Activated CD4-positive, alpha-beta T cell treated with anti-CD3 and anti-CD28 coated beads for 36 hours (primary cell): ENCODE measurements around the gene DSG2. TPM values are rescaled to one million over a fixed set of nuclear protein-coding genes. Genes with fewer than 3 reads are reported as not detected.

Experiments used
- ATAC-seq: fragments of 200-7000 bp; cut with Tn5 transposase; one replicate; pipeline ENCODE4 v1.10.0; 2021; ENCODE audit warnings: mild to moderate bottlenecking, moderate library complexity
- CTCF ChIA-PET: fragments of 350-600 bp; sonication (Branson Sonifier 250); formaldehyde crosslinking; loops from one replicate; lab custom pipeline; 2021; ENCODE audit warnings: antibody characterized with exemption; lab: Charles Lee
- POLR2A ChIA-PET: fragments of 350-600 bp; sonication (Branson Sonifier 250); formaldehyde crosslinking; loops from one replicate; lab custom pipeline; 2021; ENCODE audit warnings: antibody characterized with exemption, inconsistent platforms; lab: Charles Lee
- DNase-seq: peaks from one replicate; pipeline ENCODE4 v3.0.0-alpha.2; 2020
- H3K27ac Mint-ChIP-seq: one replicate; pipeline ENCODE4 v1.8.0; 2021; ENCODE audit warnings: mixed read lengths
- H3K27me3 Mint-ChIP-seq: one replicate; pipeline ENCODE4 v1.8.0; 2021; ENCODE audit warnings: mixed read lengths
- H3K36me3 Mint-ChIP-seq: one replicate; pipeline ENCODE4 v1.8.0; 2021; ENCODE audit warnings: low read depth, mixed read lengths
- H3K4me1 Mint-ChIP-seq: one replicate; pipeline ENCODE4 v1.8.0; 2021; ENCODE audit warnings: mixed read lengths
- H3K4me3 Mint-ChIP-seq: one replicate; pipeline ENCODE4 v1.8.0; 2021; ENCODE audit warnings: mild to moderate bottlenecking, moderate library complexity, mixed read lengths
- H3K9me3 Mint-ChIP-seq: one replicate; pipeline ENCODE4 v1.8.0; 2021; ENCODE audit warnings: low read depth, mixed read lengths
- intact Hi-C, 2 experiments: fragments of 100-400 bp; cut with DNase I in 1 of 2; cut with micrococcal nuclease in 1 of 2; formaldehyde crosslinking; loops; one replicate each; pipeline versions ENCODE4 v1.14.2 to v1.15.1; 2022 to 2024; cut with DNase I, micrococcal nuclease
- total RNA-seq, 2 experiments: library from RNA; stranded (reverse); gene quantifications; one replicate each; pipeline ENCODE4 v1.2.3, GENCODE V29; 2021

Gene DSG2
- total RNA-seq, 2 experiments from 2014 or later, result 1.1 to 1.3 TPM

DNA sequence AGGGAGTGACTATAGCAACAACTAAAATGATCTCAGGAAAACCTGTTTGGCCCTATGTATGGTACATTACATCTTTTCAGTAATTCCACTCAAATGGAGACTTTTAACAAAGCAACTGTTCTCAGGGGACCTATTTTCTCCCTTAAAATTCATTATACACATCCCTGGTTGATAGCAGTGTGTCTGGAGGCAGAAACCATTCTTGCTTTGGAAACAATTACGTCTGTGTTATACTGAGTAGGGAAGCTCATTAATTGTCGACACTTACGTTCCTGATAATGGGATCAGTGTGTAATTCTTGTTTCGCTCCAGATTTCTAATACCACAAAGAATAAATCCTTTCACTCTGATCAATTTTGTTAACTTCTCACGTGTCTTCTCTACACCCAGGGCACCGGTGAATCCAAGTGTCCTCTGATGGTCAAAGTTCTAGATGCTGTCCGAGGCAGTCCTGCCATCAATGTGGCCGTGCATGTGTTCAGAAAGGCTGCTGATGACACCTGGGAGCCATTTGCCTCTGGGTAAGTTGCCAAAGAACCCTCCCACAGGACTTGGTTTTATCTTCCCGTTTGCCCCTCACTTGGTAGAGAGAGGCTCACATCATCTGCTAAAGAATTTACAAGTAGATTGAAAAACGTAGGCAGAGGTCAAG is 94.7 kb downstream of the DSG2 start:
- POLR2A ChIA-PET, result no interaction called here
- H3K4me1 Mint-ChIP-seq, result no peaks in the 10 kb centered on the region

DNA sequence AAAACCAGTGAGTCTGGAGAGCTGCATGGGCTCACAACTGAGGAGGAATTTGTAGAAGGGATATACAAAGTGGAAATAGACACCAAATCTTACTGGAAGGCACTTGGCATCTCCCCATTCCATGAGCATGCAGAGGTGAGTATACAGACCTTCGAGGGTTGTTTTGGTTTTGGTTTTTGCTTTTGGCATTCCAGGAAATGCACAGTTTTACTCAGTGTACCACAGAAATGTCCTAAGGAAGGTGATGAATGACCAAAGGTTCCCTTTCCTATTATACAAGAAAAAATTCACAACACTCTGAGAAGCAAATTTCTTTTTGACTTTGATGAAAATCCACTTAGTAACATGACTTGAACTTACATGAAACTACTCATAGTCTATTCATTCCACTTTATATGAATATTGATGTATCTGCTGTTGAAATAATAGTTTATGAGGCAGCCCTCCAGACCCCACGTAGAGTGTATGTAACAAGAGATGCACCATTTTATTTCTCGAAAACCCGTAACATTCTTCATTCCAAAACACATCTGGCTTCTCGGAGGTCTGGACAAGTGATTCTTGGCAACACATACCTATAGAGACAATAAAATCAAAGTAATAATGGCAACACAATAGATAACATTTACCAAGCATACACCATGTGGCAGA is 97.3 kb downstream of the DSG2 start:
- H3K9me3 Mint-ChIP-seq, result no peaks in the 10 kb centered on the region
- ATAC-seq, result no peak
- intact Hi-C loops, result no loop called here
- ChIA-PET CTCF (no interaction called here), POLR2A (no interaction called here)
- DNase-seq, result no peak
- H3K4me1 Mint-ChIP-seq, result no peaks in the 10 kb centered on the region
- H3K4me3 Mint-ChIP-seq, result no peak overlapping the region
- H3K27me3 Mint-ChIP-seq, result no peaks in the 10 kb centered on the region
- H3K36me3 Mint-ChIP-seq, result no peaks in the 10 kb centered on the region
- H3K27ac Mint-ChIP-seq, result no peak overlapping the region

More for the DNA sequence above, 94.7 kb downstream of the DSG2 start:
- no peak for ATAC-seq
- CTCF ChIA-PET, result interaction anchor here (1.4 kb wide), 1 partner anchor 132 kb away, joined by 3 read pairs; no protein-coding TSS in a partner anchor
- intact Hi-C loops, result no loop called here
- Mint-ChIP-seq H3K9me3 (no peaks in the 10 kb centered on the region), H3K27ac (no peak overlapping the region), H3K27me3 (no peaks in the 10 kb centered on the region), H3K36me3 (no peaks in the 10 kb centered on the region), H3K4me3 (no peak overlapping the region)
- no peak for DNase-seq

DNA sequence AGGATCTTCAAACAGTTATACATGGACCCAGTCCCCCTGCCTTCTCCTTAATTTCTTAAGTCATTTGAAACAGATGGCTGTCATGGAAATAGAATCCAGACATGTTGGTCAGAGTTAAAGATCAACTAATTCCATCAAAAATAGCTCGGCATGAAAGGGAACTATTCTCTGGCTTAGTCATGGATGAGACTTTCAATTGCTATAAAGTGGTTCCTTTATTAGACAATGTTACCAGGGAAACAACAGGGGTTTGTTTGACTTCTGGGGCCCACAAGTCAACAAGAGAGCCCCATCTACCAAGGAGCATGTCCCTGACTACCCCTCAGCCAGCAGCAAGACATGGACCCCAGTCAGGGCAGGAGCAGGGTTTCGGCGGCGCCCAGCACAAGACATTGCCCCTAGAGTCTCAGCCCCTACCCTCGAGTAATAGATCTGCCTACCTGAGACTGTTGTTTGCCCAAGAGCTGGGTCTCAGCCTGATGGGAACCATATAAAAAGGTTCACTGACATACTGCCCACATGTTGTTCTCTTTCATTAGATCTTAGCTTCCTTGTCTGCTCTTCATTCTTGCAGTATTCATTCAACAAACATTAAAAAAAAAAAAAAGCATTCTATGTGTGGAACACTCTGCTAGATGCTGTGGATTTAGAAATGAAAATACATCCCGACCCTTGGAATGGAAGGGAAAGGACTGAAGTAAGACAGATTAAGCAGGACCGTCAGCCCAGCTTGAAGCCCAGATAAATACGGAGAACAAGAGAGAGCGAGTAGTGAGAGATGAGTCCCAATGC is 98.3 kb downstream of the DSG2 start:
- Mint-ChIP-seq H3K9me3 (no peaks in the 10 kb centered on the region), H3K27ac (no peak overlapping the region), H3K4me1 (no peaks in the 10 kb centered on the region), H3K4me3 (no peak overlapping the region), H3K27me3 (no peaks in the 10 kb centered on the region), H3K36me3 (no peaks in the 10 kb centered on the region)
- DNase-seq, result no peak
- no peak for ATAC-seq
- intact Hi-C loops, result no loop called here
- POLR2A ChIA-PET, result no interaction called here
- CTCF ChIA-PET, result no interaction called here

DNA sequence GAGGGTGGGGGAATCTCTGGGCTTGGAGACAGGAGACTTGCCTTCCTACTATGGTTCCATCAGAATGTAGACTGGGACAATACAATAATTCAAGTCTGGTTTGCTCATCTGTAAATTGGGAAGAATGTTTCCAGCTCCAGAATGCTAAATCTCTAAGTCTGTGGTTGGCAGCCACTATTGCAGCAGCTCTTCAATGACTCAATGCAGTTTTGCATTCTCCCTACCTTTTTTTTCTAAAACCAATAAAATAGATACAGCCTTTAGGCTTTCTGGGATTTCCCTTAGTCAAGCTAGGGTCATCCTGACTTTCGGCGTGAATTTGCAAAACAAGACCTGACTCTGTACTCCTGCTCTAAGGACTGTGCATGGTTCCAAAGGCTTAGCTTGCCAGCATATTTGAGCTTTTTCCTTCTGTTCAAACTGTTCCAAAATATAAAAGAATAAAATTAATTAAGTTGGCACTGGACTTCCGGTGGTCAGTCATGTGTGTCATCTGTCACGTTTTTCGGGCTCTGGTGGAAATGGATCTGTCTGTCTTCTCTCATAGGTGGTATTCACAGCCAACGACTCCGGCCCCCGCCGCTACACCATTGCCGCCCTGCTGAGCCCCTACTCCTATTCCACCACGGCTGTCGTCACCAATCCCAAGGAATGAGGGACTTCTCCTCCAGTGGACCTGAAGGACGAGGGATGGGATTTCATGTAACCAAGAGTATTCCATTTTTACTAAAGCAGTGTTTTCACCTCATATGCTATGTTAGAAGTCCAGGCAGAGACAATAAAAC is 100.2 kb downstream of the DSG2 start:
- no peak overlapping the region for H3K4me3 Mint-ChIP-seq
- H3K27me3 Mint-ChIP-seq, result no peaks in the 10 kb centered on the region
- H3K4me1 Mint-ChIP-seq, result peaks cover under 1% of the 10 kb centered on the region
- DNase-seq (no peak), ATAC-seq (no peak)
- H3K27ac Mint-ChIP-seq, result no peak overlapping the region
- CTCF ChIA-PET, result interaction anchor here (0.9 kb wide), 1 partner anchor 12 kb away, joined by 3 read pairs; no protein-coding TSS in a partner anchor
- intact Hi-C loops, result no loop called here
- H3K9me3 Mint-ChIP-seq, result no peaks in the 10 kb centered on the region
- H3K36me3 Mint-ChIP-seq, result no peaks in the 10 kb centered on the region
- POLR2A ChIA-PET, result no interaction called here

Other genes with a start within 250 kb of the DSG2 start
- not detected for gene DSG1, start 180.0 kb upstream of the DSG2 start, total RNA-seq
- not detected for gene DSG4, start 121.4 kb upstream of the DSG2 start, total RNA-seq
- not detected for gene DSG3, start 50.4 kb upstream of the DSG2 start, total RNA-seq
- gene TTR, start 93.7 kb downstream of the DSG2 start, total RNA-seq, result not detected
- 1 to 10 TPM; 4.0 to 6.5 TPM for gene B4GALT6, start 186.4 kb downstream of the DSG2 start, total RNA-seq